Psoas muscle (tissue), 8 donors: ENCODE data around the gene UBE2E1. TPM values are rescaled to one million over a fixed set of nuclear protein-coding genes. Genes with fewer than 3 reads are reported as not detected.

ENCODE experiments used
- ATAC-seq, 4 donors: fragments of 200-7000 bp; cut with Tn5 transposase; one replicate each; pipeline ENCODE4 v1.9.1; 2020; ENCODE audit warnings: moderate library complexity in 3 of 4, mild to moderate bottlenecking in 2 of 4
- DNase-seq, 2 donors: peaks; one replicate each; pipeline ENCODE4 v3.0.0-alpha.2; 2020
- H3K27ac ChIP-seq: fragments of 200-600 bp; one replicate; pipeline ENCODE4 v1.8.0; 2022
- H3K27me3 ChIP-seq, 3 donors: fragments of 200-600 bp in 1 of 3; one replicate each; pipeline versions ENCODE4 v1.6.1 to v1.8.0; 2013 to 2022; ENCODE audit warnings: low read length in 2 of 3, mild to moderate bottlenecking in 2 of 3, moderate library complexity in 1 of 3; ENCODE audit not compliant: insufficient read depth in 3 of 3
- H3K36me3 ChIP-seq, 2 donors: fragments of 200-600 bp in 1 of 2; one replicate each; pipeline versions ENCODE4 v1.6.1 to v1.8.0; 2013 to 2022; ENCODE audit warnings: low read depth in 1 of 2, mild to moderate bottlenecking in 1 of 2, moderate library complexity in 1 of 2; ENCODE audit not compliant: insufficient read depth in 1 of 2
- H3K4me1 ChIP-seq: fragments of 200-600 bp; one replicate; pipeline ENCODE4 v1.8.0; 2022
- H3K4me3 ChIP-seq: fragments of 200-600 bp; one replicate; pipeline ENCODE4 v1.8.0; 2022; ENCODE audit warnings: mild to moderate bottlenecking
- H3K9me3 ChIP-seq: fragments of 200-600 bp; one replicate; pipeline ENCODE4 v1.8.0; 2022
- CTCF ChIP-seq: fragments of 200-600 bp; IDR thresholded peaks from one replicate; pipeline ENCODE4 v1.8.0; 2022; ENCODE audit warnings: antibody characterized with exemption
- WGBS, 3 donors: extraction: QIAGEN DNeasy Blood & Tissue Kit; methylation state at CpG; one replicate each; pipeline versions ENCODE4 v1.1.6 to v1.1.7; 2013; 5-methylcytosine and 5-hydroxymethylcytosine counted together
- intact Hi-C, 2 donors: fragments of 100-400 bp; cut with DNase I; formaldehyde crosslinking; loops; one replicate each; pipeline versions ENCODE4 v1.11.0 to v1.14.2; 2022
- long read RNA-seq, 2 donors: library from polyadenylated mRNA; unstranded; transcript quantifications; one replicate each; pipeline ENCODE4 v2.0.0, GENCODE V29; 2021
- polyA plus RNA-seq, 3 donors: library from polyadenylated mRNA; stranded (reverse); fragments of 200-250 nt; gene quantifications; one replicate each; pipeline ENCODE4 v1.2.3, GENCODE V29; 2013
- total RNA-seq, 4 donors: library from RNA; stranded (reverse); fragmentation: NEBNext Ultra II Directional in 2 of 4; extraction: Animal tissue kit (Norgen Biotek cat#: 25700) in 2 of 4; gene quantifications; one replicate each; pipeline versions ENCODE4 v1.2.1 to v1.2.4, GENCODE V29; 2021 to 2023
- donor health status: healthy with polysubstance abuse.
- donor health status: DM: no; HTN: no; CAD: no; lungs with moderate emphysema.
- donor health status: Bipolar disorder and iron deficiency.
- donor health status: healthy.
- donor health status: DM: yes; HTN: yes; CAD: no.
- donor health status: DM: no; HTN: no; CAD: no.
- donor health status: DM: no; HTN: no; CAD: no.
- donor health status: DM: yes; HTN: yes; CAD: no.

UBE2E1 gene
- total RNA-seq (100 to 1,000 TPM in 1 of 4 donors, 10 to 100 TPM in 3; 54.1 to 112 (median 90.1) TPM), polyA plus RNA-seq (10 to 100 TPM; 66.3 to 86.5 (median 66.6) TPM)
- long read RNA-seq, donor 1, partial matches to known transcripts = 1 of 3 reads
- long read RNA-seq, donor 1, other reads (novel, unspliced or antisense) = 1 of 3 reads
- long read RNA-seq, donor 2, partial matches to known transcripts = 0 of 2 reads
- long read RNA-seq, donor 2, other reads (novel, unspliced or antisense) = 2 of 2 reads

- H3K9me3 ChIP-seq = no peaks in the 10 kb centered on the region
- WGBS, 3 donors = 0 to 2% (median 1%) methylated on average over 14 to 81 of the region's 82 CpGs
- H3K27me3 ChIP-seq = no peaks in the 10 kb centered on the region
- intact Hi-C loops = loop anchor here in 1 of 2 donors (5.0 kb wide), 2 partner anchors 51 to 604 kb away; partner anchors contain the start of gene UBE2E2
- H3K36me3 ChIP-seq = no peaks in the 10 kb centered on the region
- DNase-seq (peak; percentile 68 to 87), ATAC-seq (peak; percentile 58 to 73 (median 68))
- peaks cover 25% of the 10 kb centered on the region for H3K4me1 ChIP-seq
- peak within 1 kb of the TSS; percentile 93 for H3K4me3 ChIP-seq
- no peak for TF ChIP-seq CTCF
- peak within 1 kb of the TSS; percentile 93 for H3K27ac ChIP-seq
Observed at GRCh38 chr3:23805633-23806533, at the start of gene UBE2E1. Gene UBE2E1 (plus strand): TSS chr3:23805955. CDS start chr3:23807270, 1,315 bp downstream.

- H3K36me3 ChIP-seq = no peaks in the 10 kb centered on the region
- no peak overlapping the region for H3K4me3 ChIP-seq
- intact Hi-C loops = no loop called here
- ATAC-seq (no peak), DNase-seq (no peak)
- TF ChIP-seq CTCF = no peak
- no peak overlapping the region for H3K27ac ChIP-seq
- H3K27me3 ChIP-seq = no peaks in the 10 kb centered on the region
- 46 to 63% (median 50%) methylated on average over 3 of the region's 3 CpGs for WGBS, 3 donors
- H3K9me3 ChIP-seq = no peaks in the 10 kb centered on the region
- H3K4me1 ChIP-seq = no peaks in the 10 kb centered on the region
Observed at GRCh38 chr3:23756206-23756840, 49.4 kb upstream of the UBE2E1 start.

GRCh38 chr3:23758253-23758838 lies 47.4 kb upstream of the UBE2E1 start:
- intact Hi-C loops = no loop called here
- DNase-seq (no peak), ATAC-seq (no peak)
- H3K27me3 ChIP-seq = no peaks in the 10 kb centered on the region
- no peak overlapping the region for H3K27ac ChIP-seq
- H3K4me1 ChIP-seq = no peaks in the 10 kb centered on the region
- TF ChIP-seq CTCF = no peak
- H3K36me3 ChIP-seq = no peaks in the 10 kb centered on the region
- H3K9me3 ChIP-seq = no peaks in the 10 kb centered on the region
- 92 to 95% (median 93%) methylated on average over 5 of the region's 5 CpGs for WGBS, 3 donors
- H3K4me3 ChIP-seq = no peak overlapping the region

DNA sequence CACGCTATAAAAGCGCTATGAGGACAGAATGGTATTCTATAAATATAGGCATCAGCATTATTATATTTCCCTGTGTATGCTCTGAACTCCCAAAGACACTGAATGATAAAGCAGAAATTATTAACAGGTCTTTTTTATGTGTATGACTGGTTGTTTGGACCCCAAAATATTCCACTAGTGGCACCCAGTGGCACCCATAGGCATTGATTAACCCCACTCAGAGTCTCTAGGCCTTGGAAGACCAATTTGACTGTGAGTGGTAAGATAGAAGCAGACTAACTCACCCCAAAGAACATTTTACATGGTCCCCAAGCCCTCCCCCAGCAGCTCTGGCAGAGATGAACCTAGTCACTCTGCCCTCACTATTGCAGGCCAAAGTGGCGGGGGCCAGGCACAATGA lies 45.4 kb upstream of the UBE2E1 start:
- Histone ChIP-seq H3K4me3 (no peak overlapping the region), H3K4me1 (no peaks in the 10 kb centered on the region), H3K27ac (no peak overlapping the region), H3K9me3 (no peaks in the 10 kb centered on the region), H3K36me3 (no peaks in the 10 kb centered on the region), H3K27me3 (no peaks in the 10 kb centered on the region)
- no peak for ATAC-seq
- TF ChIP-seq CTCF = no peak
- intact Hi-C loops = no loop called here
- no peak for DNase-seq
- 97 to 100% (median 98%) methylated on average over 3 of the region's 3 CpGs for WGBS, 3 donors
